ENCODE data around the gene CEP95. TPM values are rescaled to one million over a fixed set of nuclear protein-coding genes. Genes with fewer than 3 reads are reported as not detected.
A peak's percentile ranks its signal among the peaks of the same experiment; 100 is the strongest.
"Not testable (repeated sequence)": the region's sequence is repeated elsewhere in the genome, so short reads cannot be mapped to it uniquely, and the experiment has no call there.

The CEP95 gene
- total RNA-seq, 1 experiment from 2014 or later: 35.7 TPM

- not testable (repeated sequence) for DNase-seq (ENCODE audit: low read depth)
These were observed 11.5 kb upstream of the CEP95 start for GRCh38 chr17:64495300-64495699.

DNA sequence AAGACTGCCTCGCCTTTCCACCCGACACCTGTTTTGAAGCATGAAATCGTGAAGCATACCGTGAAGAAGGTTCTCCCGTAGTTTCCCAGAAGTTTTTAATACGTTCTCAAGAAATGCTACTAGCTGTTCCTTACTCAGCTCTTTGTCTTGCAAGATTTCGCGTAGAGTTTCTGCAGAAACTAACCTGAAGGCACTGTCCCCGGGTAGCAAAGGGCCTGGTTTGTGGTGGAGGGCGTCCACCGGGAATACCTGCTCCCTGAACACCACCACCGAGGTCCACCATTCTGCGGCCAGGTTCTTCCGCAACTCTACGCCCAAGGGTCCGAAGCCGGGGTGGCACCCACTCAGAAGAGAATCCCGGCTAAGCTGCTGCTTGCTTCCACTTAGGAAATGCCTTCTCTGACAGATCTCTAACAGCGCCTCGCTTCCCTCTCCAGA lies 10.4 kb upstream of the CEP95 start:
- DNase-seq (ENCODE audit: low read depth): no peak

DNA sequence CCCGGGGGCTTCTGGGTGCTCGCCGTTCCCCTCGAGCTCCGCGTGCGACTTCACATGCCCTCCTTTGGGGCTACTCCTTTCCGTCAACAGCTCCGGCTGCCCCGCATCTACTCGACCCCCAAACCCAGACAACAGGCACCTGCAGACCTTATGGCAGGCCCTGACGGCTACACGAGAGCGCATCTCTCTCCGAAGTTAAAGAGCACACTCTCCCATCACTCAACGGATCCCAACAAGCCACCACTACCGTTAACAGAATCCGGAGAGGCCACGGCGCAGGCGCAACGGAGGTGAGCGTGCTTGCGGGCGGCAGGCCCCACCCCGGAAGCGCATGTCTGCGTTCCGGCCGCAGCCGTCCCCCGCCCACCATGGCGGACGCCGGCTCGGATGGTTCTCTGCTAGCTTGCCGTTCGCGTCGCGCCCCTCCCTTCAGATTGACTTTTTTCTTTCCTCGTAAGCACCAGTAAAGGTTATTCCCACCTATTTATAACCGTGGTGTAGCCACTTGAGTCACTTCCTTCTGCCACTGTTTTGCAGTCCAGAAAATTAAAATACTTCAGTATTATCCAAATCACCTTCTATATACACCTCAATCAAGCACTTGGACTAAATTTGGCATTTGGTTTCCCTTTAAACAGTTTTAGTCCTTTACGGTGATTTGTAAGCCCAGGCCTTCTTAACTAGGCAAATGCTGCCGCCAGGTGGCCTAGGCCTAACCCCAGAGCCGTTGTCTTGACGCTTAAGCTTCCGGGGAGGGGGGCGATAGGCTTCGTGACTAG lies 9.8 kb upstream of the CEP95 start, which contains the start of gene POLG2:
Gene POLG2 (minus strand): TSS at position 269 of the 779 bp plus-strand sequence. CDS start 86 bp downstream, at position 183.
- peak; percentile 98 for DNase-seq (ENCODE audit: low read depth)

GRCh38 chr17:64497565-64498035 lies 9.2 kb upstream of the CEP95 start:
- no peak for DNase-seq (ENCODE audit: low read depth)

DNA sequence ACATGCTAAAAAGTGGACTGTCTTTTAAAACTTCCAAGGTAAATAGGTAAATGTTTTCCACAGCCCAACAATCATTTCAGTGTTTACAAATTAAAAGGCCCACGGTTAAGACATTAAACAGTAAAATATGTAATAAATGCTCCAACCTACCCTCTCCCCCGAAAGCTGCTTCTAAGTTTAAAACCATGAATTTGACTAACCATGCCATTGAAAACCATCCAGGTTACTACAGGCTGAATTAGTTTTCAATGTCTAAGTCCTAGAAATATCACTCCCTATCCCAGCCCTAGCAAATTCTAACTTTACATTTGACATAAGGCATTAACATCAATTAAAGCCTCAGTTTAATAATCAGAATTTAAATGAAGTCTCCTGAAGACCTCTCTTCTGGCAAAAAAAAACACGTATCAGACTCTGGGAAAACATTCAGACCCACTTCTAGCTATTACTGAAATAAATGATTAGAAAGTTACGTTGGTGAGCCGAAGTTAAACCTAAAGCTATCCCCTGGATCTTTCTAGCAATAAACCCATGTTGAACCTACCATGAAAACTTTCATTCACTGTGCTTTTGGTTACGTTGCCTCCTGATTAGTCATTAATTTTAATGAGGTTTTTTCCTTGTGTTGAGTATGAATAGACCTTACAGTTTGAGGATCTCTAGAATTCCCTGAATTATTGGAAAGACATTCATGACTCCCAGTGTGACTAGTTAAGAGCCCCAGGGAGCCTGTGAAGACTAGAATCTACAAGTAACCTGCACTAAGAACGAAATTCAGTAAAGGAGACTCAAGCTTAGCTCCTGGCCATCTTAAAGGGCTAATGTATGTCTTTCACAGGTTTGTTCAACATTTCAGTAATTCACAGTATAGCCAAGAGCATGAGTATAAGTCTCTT lies 8.2 kb upstream of the CEP95 start:
- DNase-seq (ENCODE audit: low read depth): no peak

DNA sequence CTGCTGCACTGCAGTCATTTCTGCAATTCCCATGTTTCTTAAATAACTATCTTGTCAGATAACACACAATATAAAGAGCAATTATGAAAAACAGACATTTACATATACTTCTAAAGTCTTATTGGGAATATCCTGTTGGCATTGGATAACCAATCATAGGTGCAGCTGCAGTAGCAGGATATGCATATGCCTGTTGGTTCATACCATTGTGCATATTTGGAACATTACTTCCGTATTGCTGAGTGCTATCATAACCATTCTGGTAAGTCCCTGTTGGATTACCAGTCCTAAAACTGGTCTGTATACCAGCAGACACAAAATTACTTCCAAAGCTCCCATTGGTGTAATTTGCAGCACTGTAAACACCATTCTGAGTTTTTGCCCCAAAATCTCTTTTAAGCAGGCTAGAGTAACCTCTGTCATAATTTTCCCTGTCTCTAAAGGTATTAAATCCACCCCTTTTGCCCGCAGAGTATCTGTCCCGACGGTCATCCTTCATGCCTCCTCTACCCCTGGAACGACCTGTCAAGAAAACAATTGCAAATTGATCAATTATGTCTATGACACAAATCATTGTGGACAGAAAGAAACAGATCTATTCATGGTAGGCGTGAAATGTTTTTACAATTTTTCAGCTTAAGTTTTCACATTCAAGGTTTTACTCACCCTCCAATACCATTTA lies 6.8 kb upstream of the CEP95 start:
- no peak for DNase-seq (ENCODE audit: low read depth)

- DNase-seq (ENCODE audit: low read depth): no peak
These were observed 6.3 kb upstream of the CEP95 start for GRCh38 chr17:64500487-64500859.

GRCh38 chr17:64500862-64501765 lies 5.7 kb upstream of the CEP95 start:
- no peak for DNase-seq (ENCODE audit: low read depth)

- DNase-seq (ENCODE audit: low read depth): no peak
These were observed 4.8 kb upstream of the CEP95 start for GRCh38 chr17:64502021-64502420.

- no peak for DNase-seq (ENCODE audit: low read depth)
These were observed 4.0 kb upstream of the CEP95 start for GRCh38 chr17:64502809-64503208.

- no peak for DNase-seq (ENCODE audit: low read depth)
These were observed 3.4 kb upstream of the CEP95 start for GRCh38 chr17:64503341-64503740.

DNA sequence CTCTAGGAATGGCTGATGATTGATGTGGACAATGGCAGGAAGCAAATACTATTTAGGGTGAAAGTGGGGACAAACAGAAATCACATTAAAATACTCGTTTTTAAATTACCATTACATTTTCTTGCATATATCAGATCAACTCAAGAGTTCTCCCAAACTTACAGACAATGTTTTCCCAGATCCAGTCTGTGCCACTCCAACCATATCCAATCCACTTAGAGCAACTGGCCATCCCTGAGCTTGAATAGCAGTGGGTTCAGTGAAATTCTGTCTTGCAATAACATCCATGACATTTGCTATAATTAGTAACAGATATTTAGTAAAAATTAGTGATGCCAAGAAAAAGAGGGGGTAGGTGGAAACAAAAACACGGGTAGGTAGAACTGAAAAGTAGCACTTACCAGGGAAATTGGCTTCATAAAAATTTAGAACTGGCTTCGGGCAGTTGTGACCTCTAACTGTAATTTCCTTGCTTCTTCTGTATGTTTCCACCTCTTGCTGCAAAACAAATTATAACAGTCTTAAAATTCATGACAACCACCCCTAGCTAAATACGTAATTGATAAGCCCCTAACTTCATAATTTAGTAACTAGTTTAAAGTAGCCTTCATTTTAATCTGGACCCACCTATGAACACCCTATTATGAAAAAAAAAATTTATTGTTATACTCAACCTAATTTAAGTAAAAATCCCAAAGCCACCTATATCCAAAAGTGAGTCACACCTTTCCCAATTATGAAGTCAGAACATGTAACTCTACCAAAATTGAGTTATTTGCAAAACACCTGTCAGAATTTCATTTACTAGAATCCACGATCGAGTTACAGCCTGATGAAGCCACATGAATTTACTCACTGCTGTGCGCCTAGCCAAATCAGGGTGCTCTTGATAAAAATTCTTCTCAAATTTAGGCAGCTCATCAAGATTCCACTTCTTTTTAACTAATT lies 2.7 kb upstream of the CEP95 start:
- DNase-seq (ENCODE audit: low read depth): no peak

GRCh38 chr17:64504769-64505339 lies 1.9 kb upstream of the CEP95 start:
- DNase-seq (ENCODE audit: low read depth): peak; percentile 47

GRCh38 chr17:64505340-64506200 lies 1.2 kb upstream of the CEP95 start:
- DNase-seq (ENCODE audit: low read depth): peak; percentile 84

- peak; percentile 99 for DNase-seq (ENCODE audit: low read depth)
These were observed 589 bp upstream of the CEP95 start, which contains the start of gene DDX5 for GRCh38 chr17:64506201-64506575. DDX5 (minus strand) TSS chr17:64506289; CDS start chr17:64506119, 170 bp downstream.

- peak; percentile 53 for DNase-seq (ENCODE audit: low read depth)
These were observed 621 bp downstream of the CEP95 start for GRCh38 chr17:64507413-64507782.

GRCh38 chr17:64508683-64509082 lies 1.9 kb downstream of the CEP95 start:
- no peak for DNase-seq (ENCODE audit: low read depth)

DNA sequence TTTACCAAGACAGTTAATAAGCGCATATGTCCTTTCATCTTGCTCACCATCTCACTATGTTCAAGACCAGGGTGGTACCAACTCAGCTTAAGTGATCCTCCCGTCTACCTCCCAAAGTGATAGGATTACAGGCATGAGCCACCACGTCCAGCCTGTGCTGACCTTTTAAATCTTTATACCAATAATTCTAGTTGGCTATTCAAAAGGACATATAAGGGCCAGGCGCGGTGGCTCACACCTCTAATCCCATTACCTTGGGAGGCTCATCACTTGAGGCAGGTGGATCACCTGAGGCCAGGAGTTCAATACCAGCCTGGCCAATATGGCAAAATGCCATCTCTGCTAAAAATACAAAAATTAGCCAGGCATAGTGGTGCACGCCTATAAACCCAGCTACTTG lies 2.4 kb downstream of the CEP95 start:
- DNase-seq (ENCODE audit: low read depth): no peak
